Gastrocnemius medialis (tissue), 4 donors: Measurements from ENCODE around the gene CARNS1. TPM values are rescaled to one million over a fixed set of nuclear protein-coding genes. Genes with fewer than 3 reads are reported as not detected.

ENCODE experiments used
- ATAC-seq, 2 donors: fragments of 150-250 bp; one replicate each; pipeline ENCODE4 v1.9.1; 2016
- DNase-seq, 2 donors: peaks; one replicate each; pipeline ENCODE4 v3.0.0-alpha.2; 2019
- H3K27ac ChIP-seq, 4 donors: fragments of 200-600 bp; sonication (generic); 1 replicate in 1 of 4; 2 replicates in 3 of 4; pipeline ENCODE4 v1.5.1; 2016 to 2018; ENCODE audit warnings: mild to moderate bottlenecking in 2 of 4, moderate library complexity in 1 of 4
- H3K27me3 ChIP-seq, 3 donors: fragments of 200-600 bp; sonication (generic) in 2 of 3; 1 replicate in 1 of 3; 2 replicates in 2 of 3; pipeline versions ENCODE4 v1.5.1 to v1.6.0; 2016 to 2019; ENCODE audit warnings: mild to moderate bottlenecking in 1 of 3, moderate library complexity in 1 of 3
- H3K36me3 ChIP-seq, 2 donors: fragments of 200-600 bp; sonication (generic) in 1 of 2; one replicate each; pipeline ENCODE4 v1.5.1; 2017 to 2018
- H3K4me1 ChIP-seq, 2 donors: fragments of 200-600 bp; sonication (generic) in 1 of 2; one replicate each; pipeline ENCODE4 v1.5.1; 2016 to 2017; ENCODE audit warnings: mild to moderate bottlenecking in 2 of 2
- H3K4me3 ChIP-seq, 4 donors: fragments of 200-600 bp; sonication (generic) in 3 of 4; 1 replicate in 1 of 4; 2 replicates in 3 of 4; pipeline ENCODE4 v1.5.1; 2016 to 2019; ENCODE audit warnings: mild to moderate bottlenecking in 2 of 4
- H3K9me3 ChIP-seq, 3 donors: fragments of 200-600 bp; sonication (generic) in 2 of 3; 1 replicate in 1 of 3; 2 replicates in 2 of 3; pipeline ENCODE4 v1.5.1; 2016 to 2019
- POLR2A ChIP-seq, 2 donors: fragments of 450-650 bp; IDR thresholded peaks; one replicate each; pipeline ENCODE4 v1.6.1; 2017; ENCODE audit warnings: antibody characterized with exemption in 2 of 2, mild to moderate bottlenecking in 2 of 2, moderate library complexity in 2 of 2
- in situ Hi-C, 4 donors: fragments of 200-750 bp; cut with MboI; loops; one replicate each; pipeline versions ENCODE4 v1.15.0 to v1.8.0; 2017; ENCODE audit warnings: low sequenced_read_pairs in 4 of 4
- intact Hi-C: fragments of 100-400 bp; cut with DNase I; formaldehyde crosslinking; loops from one replicate; pipeline ENCODE4 v1.15.1; 2023; ENCODE audit warnings: low total_unique reads
- total RNA-seq, 4 donors: library from RNA; depleted of rRNA; stranded (reverse); fragments of >200 nt; gene quantifications; one replicate each; pipeline versions ENCODE4 v1.1.0 to v1.2.3, GENCODE V29; 2016
- TF ChIP-seq, protein P1 (sequence below), 5 experiments: fragments of 450-650 bp in 3 of 5; fragments of 200-600 bp in 2 of 5; sonication (generic) in 2 of 5; IDR thresholded peaks in 4 of 5; conservative IDR thresholded peaks in 1 of 5; 1 replicate in 4 of 5; 2 replicates in 1 of 5; pipeline ENCODE4 v1.5.1; 2016 to 2019; ENCODE audit warnings: antibody characterized with exemption in 5 of 5, mild to moderate bottlenecking in 3 of 5, moderate library complexity in 3 of 5

The CARNS1 gene
- total RNA-seq, 4 donors from 2014 or later, result 2.5 to 11.0 (median 4.9) TPM

DNA sequence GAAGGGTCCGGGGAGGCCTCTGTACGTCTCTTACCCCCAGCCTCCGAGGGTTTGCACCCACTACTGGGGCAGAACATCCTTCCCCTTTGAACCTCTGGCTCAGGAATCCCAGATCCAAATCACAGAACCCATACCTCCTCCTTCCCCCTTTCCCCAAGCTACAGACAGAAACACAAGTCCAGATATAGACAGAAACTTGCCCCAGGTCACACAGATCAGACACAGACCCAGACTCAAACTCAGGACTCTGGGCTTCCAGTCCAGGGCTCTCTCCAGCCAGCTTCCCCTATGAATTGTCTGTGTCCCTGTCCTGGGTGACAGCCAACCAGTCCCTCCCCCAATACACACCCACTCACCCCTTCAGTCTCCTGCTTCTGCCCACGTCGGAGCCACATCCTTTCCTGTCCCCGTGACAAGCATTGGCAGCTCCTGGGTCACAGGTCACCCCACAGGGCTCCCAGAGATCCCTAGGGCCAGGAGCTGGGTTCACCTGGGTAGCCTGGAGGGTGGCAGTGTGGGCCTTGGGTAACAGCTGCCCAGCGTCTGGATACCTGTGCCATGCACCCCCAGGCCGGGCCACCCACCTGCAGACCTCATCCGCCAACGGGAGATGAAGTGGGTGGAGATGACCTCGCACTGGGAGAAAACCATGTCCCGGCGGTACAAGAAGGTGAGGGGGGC lies 10.8 kb upstream of the CARNS1 start:
- no peak for ATAC-seq
- no peaks in the 10 kb centered on the region for H3K9me3 ChIP-seq
- intact Hi-C loops (no loop called here), in situ Hi-C loops (no loop called here)
- no peak overlapping the region for H3K4me3 ChIP-seq
- H3K27ac ChIP-seq, result no peak overlapping the region
- peaks cover 5 to 16% (median 10%) of the 10 kb centered on the region in 3 donors for H3K27me3 ChIP-seq
- peaks cover 19% of the 10 kb centered on the region in 2 donors for H3K4me1 ChIP-seq
- TF ChIP-seq, protein P1, sequence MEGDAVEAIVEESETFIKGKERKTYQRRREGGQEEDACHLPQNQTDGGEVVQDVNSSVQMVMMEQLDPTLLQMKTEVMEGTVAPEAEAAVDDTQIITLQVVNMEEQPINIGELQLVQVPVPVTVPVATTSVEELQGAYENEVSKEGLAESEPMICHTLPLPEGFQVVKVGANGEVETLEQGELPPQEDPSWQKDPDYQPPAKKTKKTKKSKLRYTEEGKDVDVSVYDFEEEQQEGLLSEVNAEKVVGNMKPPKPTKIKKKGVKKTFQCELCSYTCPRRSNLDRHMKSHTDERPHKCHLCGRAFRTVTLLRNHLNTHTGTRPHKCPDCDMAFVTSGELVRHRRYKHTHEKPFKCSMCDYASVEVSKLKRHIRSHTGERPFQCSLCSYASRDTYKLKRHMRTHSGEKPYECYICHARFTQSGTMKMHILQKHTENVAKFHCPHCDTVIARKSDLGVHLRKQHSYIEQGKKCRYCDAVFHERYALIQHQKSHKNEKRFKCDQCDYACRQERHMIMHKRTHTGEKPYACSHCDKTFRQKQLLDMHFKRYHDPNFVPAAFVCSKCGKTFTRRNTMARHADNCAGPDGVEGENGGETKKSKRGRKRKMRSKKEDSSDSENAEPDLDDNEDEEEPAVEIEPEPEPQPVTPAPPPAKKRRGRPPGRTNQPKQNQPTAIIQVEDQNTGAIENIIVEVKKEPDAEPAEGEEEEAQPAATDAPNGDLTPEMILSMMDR (IDR thresholded peaks at IDR 0.05 in 4 of 5, conservative IDR thresholded peaks at IDR 0.05 in 1 of 5), result no peak
- TF ChIP-seq POLR2A (IDR thresholded peaks at IDR 0.05), result no peak
- peaks cover 0 to 5% of the 10 kb centered on the region in 2 donors for H3K36me3 ChIP-seq
- DNase-seq, result no peak

DNA sequence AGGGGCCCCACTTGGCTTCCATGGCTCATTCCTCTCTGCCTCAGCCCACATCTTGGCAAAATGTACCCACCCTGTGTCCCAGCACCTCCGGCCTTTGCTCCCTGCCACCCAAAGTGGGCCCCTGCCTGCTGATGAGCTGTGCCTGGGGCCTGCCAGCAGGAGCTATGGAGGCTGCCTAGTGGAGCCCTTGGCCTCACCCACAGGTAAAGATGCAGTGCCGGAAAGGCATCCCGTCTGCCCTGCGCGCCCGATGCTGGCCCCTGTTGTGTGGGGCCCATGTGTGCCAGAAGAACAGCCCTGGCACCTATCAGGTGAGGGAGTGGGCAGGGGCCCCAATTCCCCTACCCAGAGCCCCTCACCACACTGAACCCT lies 10.3 kb upstream of the CARNS1 start:
- in situ Hi-C loops (no loop called here), intact Hi-C loops (no loop called here)
- ATAC-seq (no peak), DNase-seq (no peak)
- Histone ChIP-seq H3K27me3 (peaks cover 10 to 22% (median 13%) of the 10 kb centered on the region in 3 donors), H3K9me3 (no peaks in the 10 kb centered on the region), H3K36me3 (peaks cover 0 to 3% of the 10 kb centered on the region in 2 donors), H3K27ac (no peak overlapping the region), H3K4me3 (no peak overlapping the region), H3K4me1 (peaks cover 14 to 15% of the 10 kb centered on the region in 2 donors)
- TF ChIP-seq, protein P1 (IDR thresholded peaks at IDR 0.05 in 4 of 5, conservative IDR thresholded peaks at IDR 0.05 in 1 of 5), result no peak
- TF ChIP-seq POLR2A (IDR thresholded peaks at IDR 0.05), result no peak

DNA sequence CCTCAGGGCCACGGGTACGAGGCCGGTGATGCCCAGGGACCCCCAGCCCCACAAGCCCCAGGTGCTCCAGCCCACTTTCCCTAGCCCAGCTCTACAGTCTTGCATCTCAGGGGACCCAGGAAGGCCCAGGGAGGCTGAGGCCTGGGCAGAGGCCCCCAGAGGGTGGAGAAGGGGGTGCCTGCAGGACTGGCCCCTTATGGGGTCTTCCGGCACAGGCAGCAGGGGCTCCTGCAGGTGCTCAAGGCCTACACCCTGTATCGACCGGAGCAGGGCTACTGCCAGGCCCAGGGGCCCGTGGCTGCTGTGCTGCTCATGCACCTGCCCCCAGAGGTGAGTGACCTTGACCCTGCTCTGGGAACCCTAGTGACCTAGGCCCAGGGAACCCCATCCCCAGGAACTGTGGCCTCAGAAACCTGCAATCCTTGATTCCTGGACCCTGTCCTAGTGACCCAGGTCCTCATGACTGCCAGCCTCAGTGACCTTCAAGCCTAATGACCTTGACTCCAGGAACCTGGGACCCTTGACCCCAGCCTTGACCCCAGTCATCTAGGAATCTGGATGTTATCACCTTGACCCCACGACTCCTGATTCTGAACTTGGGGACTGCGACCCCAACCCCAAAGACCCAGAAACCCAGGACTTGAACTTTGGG lies 9.7 kb upstream of the CARNS1 start:
- Histone ChIP-seq H3K4me3 (no peak overlapping the region), H3K27ac (no peak overlapping the region), H3K9me3 (no peaks in the 10 kb centered on the region), H3K4me1 (peaks cover 8% of the 10 kb centered on the region in 2 donors), H3K36me3 (no peaks in the 10 kb centered on the region), H3K27me3 (peaks cover 17 to 28% (median 19%) of the 10 kb centered on the region in 3 donors)
- DNase-seq (no peak), ATAC-seq (no peak)
- in situ Hi-C loops (no loop called here), intact Hi-C loops (no loop called here)
- TF ChIP-seq, protein P1 (IDR thresholded peaks at IDR 0.05 in 4 of 5, conservative IDR thresholded peaks at IDR 0.05 in 1 of 5), result no peak

DNA sequence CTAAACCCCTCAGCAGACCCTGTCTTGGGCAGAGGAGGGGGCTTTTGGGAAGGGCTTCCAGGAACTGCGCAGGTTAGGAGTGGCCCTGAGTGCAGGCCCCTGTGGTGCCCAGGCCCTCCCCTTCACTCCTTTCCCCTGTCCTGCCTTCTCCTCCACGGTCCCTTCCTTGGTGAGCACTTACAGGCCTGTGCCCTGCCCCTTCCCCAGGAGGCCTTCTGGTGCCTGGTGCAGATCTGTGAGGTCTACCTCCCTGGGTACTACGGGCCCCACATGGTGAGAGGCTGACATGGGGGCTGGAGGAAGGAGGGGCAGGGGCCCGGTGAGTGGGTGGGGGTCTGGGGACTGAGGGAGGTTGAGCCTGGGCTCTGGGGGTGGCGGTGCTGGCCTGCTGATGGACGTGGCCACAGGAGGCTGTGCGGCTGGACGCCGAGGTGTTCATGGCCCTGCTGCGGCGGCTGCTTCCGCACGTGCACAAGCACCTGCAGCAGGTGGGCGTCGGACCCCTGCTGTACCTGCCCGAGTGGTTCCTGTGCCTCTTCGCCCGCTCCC lies 9.0 kb upstream of the CARNS1 start:
- TF ChIP-seq, protein P1 (IDR thresholded peaks at IDR 0.05 in 4 of 5, conservative IDR thresholded peaks at IDR 0.05 in 1 of 5), result no peak
- TF ChIP-seq POLR2A (IDR thresholded peaks at IDR 0.05), result no peak
- ATAC-seq (no peak), DNase-seq (no peak)
- Histone ChIP-seq H3K4me3 (no peak overlapping the region), H3K9me3 (no peaks in the 10 kb centered on the region), H3K27me3 (peaks cover 17 to 30% (median 25%) of the 10 kb centered on the region in 3 donors), H3K4me1 (peaks cover 5 to 6% of the 10 kb centered on the region in 2 donors), H3K36me3 (no peaks in the 10 kb centered on the region), H3K27ac (no peak overlapping the region)
- intact Hi-C loops, result no loop called here
- in situ Hi-C loops, result no loop called here
